Measurements from ENCODE around the gene ZFC3H1.

Gene ZFC3H1

DNA sequence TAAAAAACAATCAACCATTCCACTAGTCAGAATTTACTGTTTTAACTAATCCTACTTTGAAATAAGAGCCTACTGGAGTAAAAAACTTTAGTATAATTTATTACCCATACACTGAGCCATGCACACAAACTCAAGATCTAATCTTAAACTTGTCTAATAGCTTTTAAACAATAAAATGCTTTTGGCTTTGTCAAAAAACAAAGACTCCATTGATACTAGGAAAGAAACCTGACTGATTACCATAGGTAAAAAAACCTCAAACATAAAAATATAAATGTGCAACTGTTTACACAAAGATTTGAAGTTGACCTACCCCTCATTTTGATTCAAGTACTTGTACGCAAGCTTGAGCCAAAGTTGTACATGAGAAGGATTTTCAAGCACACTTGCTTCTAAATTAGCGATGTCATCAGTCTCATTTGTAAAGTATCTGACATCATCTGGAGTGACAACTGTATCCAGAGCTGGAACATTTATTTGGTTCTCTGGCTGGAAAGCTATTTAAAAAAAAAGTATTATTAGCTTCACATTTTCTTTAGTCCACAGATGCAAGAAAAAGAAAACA is 36.1 kb downstream of the ZFC3H1 start:
- no peak for DNase-seq

- DNase-seq = no peak
Observed at GRCh38 chr12:71626768-71627167, 36.9 kb downstream of the ZFC3H1 start.

DNA sequence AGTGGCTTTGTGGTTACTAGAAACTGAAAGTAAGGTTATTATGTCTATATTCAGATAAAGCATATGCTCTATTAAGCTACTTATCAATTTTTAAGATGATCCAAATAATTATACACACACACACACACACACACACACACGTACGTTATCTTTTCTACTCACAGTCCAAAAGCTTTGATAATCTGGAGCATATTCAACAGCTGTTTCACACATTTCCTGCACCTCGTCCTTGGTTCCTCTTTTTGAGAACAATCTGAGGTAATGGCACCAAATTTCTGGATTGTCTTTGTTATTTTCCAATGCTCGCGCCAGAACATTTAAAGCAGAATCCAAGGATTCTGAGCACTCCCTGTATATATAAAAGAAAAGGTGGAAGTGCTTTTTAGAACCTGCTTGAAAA is 37.5 kb downstream of the ZFC3H1 start:
- DNase-seq = no peak

- no peak for DNase-seq
Observed at GRCh38 chr12:71625476-71625875, 38.2 kb downstream of the ZFC3H1 start.

GRCh38 chr12:71621938-71622337 is 41.7 kb downstream of the ZFC3H1 start:
- no peak for DNase-seq

DNA sequence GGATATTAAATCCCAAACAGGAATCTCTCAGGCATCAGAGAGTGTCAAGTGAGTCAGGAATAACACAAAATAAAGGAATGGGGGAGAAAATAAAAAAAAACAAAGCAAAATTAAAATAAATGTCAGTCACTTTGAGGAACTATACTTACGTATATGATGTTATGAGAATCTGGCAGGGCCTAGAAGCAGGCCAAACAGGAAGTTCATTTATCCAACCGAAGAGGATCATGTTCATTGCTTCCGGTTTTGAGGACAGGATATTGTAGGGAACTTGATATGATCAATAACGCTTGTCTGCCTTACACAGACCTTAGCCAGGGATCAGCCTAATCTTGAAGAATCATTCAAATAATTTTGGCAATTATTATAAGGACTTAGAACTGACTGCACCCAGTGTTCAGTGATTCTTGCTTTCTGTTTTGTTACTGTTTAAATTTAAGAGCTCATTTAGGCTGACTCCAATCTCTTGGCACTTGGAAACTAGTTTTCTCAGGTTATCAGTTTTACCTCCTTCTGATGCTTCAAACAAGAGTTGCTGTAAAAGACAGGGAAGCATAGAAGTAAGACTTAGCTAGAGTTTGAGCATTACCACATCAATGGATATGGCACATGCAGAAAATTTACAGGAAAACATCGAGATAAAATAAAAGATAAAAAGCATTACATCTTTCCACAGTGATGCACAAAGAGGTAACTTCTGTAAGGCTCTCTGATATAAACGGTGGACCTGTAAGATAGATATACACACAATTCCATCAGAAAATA is 53.4 kb downstream of the ZFC3H1 start:
- no peak for DNase-seq

DNA sequence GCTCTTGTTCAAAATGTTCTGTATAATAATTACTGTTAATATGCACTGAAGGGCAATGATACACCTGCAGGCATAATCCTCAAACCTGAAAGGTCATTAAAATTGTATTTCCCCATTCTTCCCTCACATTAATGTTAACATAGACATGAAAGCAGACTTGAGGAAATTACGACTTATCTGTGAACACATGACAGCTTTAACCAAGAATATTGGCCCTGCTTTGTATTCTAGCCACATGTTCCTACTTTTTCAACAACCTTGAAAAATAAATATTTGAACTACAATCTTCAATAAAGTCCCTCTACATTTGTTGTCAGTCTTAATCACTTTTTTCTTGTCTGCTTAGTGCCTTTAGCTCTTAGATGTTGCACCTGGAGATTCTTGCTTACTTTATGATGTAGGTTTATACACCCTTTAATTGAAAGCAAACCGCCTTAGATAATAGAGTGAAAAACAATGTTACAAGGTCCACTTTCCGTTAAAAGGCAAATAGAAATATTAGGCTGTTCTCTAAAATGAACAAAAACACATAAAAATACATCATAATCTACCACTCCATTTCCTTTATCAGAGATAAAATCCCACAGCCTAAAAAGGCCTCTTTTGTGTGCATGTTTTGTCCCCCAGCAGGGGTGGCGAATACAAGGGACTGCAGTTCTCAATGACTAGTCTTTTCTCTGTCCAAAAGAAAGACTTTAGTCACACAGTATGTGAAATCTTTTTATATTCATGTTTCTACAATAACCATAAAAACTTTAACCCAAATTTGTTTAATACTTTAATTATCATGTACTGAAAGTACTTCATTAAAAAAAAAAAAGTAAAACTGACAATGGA is 55.9 kb downstream of the ZFC3H1 start:
- DNase-seq = no peak

DNA sequence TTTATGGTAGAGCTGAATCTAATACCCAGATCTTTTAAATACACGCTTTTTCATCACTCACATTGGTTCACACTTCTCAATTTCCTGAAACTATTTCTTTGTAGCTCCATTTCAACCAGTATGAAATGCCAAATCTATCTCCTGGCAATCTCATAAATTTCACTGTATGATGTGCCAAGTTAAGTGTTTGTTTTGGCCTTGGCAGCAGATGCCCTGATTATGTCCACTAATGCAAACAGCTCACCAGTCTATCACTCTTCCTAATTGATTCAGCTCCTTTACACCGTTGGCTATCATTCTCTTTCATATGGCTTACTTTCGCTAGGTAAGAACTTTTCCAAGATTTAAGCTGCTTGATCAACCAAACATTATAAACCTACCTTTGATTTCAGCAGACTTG is 58.6 kb downstream of the ZFC3H1 start:
- DNase-seq = no peak

GRCh38 chr12:71602761-71603577 is 60.7 kb downstream of the ZFC3H1 start:
- no peak for DNase-seq

GRCh38 chr12:71601546-71601945 is 62.1 kb downstream of the ZFC3H1 start:
- DNase-seq = no peak

DNA sequence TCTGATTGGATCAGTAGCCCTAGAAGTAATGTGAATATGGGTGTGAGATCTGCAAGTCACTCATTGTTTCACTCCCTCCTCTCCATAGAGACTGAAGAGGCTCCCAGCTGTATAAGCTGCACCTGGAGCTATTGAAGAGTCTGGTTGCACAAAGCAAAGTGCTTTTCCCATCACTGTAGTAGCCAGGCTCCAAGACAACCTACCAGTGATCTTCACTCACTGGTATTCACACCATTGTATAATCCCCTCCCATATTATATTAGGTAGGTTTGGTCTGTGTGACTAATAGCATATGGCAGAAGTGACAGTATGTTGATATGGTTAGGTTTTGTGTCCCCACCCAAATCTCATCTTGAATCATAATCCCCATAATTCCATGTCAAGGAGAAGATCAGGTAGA is 64.4 kb downstream of the ZFC3H1 start:
- no peak for DNase-seq

DNA sequence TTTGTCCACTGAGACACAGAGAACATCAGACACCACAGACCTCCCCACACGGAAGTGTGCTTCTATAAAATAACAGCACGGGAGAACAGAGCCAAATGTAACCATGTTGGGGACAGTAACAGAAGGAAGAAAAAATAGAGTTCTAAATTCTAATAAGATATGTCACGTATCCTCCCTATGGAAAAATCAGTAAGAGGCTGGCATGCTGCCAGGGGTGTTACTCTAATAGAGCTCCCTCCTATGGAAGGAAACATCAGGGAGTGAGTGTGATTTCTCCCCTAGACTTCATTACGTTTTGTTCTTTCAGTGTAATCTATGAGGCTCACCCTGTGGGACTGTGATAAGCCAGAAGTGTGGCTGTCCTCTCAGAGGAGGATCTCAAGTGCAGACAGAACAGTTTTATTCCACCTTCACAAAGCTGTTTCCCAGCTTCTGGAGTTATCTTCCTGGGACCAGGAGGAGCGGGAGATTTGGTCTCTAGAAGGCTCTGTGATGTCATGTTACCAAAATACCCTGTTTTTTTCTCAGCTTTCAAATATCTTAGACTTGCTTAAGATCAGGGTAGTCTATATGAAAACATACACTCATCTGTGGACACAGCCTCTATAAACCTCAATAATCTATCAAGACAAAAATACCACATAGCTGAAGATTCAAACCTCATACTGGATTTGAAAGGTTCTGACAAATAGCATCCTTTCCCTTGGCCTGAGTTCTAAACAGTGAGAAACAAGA is 69.3 kb downstream of the ZFC3H1 start:
- no peak for DNase-seq

DNA sequence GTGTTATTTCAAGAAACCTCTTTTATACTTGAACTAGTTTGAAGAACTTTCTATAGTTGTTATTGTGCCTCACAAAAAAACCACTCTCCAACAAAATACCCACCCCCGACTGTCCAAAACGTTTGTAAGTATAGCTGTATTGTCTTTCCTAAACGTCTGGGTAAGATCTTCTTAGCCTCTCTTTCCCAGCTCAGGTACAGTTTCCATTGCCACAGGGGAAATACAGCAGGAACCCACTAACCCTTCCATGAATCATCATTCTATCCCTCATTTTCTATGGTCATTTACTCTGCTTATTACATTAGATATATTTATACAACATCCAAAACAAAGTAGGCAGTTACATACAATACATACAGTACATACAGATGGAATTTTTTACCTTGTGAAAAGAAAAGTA is 70.8 kb downstream of the ZFC3H1 start:
- no peak for DNase-seq

DNA sequence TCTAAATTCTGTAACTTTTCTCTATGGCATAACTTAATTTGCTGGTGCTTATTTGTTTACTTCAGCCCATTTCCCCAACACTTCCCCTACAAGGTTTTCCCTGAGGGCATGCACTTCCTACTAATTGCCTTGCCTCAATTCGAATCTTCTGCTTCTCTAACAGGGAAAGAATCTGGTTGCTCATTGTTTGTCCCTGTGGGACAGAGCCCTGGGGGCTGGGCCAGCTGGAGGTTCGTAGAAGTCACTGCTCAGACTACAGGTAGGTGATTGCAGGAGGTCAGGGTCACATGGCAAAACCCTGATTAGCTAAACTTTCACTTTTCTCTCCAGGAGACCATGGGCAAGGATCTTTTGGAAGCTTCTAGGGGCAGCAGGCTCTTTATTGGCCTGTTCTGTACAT is 72.0 kb downstream of the ZFC3H1 start:
- no peak for DNase-seq

- DNase-seq = no peak
Observed at GRCh38 chr12:71589478-71589881, 74.2 kb downstream of the ZFC3H1 start.

- DNase-seq = no peak
Observed at GRCh38 chr12:71587012-71587411, 76.6 kb downstream of the ZFC3H1 start.

GRCh38 chr12:71585218-71585617 is 78.4 kb downstream of the ZFC3H1 start:
- no peak for DNase-seq

GRCh38 chr12:71584356-71584755 is 79.3 kb downstream of the ZFC3H1 start:
- no peak for DNase-seq

DNA sequence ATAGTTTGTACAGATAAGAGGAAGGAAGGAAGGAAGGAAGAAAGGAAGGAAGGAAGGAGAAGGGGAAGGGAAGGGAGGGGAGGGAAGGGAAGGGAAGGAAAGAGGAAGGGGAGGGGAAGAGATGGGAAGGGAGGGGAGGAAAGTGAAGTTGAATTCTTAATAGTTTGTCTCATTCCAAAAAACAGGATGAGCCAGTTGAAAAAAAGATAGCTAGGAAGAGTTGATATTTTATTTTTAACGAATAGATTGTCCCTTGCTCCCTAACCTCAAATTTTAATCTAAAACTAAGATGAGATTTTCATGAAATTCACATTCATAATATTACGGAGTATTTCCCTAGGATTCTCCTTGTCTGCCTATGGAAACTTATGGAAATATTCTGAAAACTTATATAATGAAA is 80.7 kb downstream of the ZFC3H1 start:
- no peak for DNase-seq

- no peak for DNase-seq
Observed at GRCh38 chr12:71581206-71581605, 82.4 kb downstream of the ZFC3H1 start.

DNA sequence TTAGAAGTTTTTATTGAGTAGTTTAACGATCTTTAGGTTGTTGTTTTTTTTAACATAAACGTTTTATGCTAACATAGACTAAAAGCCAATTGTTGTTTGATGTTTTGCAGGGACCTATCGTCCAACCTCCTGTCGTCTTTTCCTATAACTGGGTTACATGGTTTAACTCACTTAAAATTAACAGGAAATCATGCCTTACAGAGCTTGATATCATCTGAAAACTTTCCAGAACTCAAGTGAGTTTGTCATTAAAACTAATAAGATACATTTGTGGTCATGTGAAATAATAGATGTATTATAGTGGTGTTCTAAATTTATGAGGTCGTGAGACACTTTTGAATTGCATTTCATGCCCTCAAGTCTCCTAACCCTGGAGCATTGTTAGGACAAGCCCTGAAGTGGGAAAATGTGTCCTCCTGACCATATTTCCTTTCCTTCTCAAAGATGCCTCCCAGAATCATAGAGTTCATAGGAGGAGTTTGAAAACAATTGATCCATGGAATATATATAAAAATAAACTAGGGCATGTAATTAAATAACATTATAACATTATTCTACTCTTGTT is 84.9 kb downstream of the ZFC3H1 start:
- no peak for DNase-seq

DNA sequence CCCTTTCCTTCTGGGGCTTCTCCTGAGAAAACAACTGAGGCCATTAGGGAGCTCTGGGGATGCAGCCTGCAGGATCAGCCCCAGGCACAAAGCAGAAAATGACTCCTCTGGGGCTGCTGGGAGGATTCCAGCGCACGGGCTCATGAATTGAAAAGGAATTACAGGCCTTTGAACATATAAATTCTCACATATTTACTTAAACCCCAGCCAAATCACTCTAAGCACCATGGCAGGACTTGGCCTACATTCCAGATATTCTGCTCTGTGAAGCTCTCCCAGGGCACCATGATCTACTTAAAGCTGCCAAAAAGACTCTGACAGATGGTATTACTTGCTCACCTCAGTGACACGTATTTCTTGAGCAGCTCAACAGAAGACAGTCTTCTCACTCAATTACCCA is 87.2 kb downstream of the ZFC3H1 start:
- DNase-seq = no peak
